Body of pancreas (tissue), 4 donors: ENCODE results near the gene CALCOCO1. TPM values are rescaled to one million over a fixed set of nuclear protein-coding genes. Genes with fewer than 3 reads are reported as not detected.
A peak's percentile ranks its signal among the peaks of the same experiment; 100 is the strongest.

ENCODE experiments used
- ATAC-seq: fragments of 150-250 bp; one replicate; pipeline ENCODE4 v1.9.1; 2016
- DNase-seq, 4 donors: peaks; one replicate each; pipeline ENCODE4 v3.0.0-alpha.2; 2019
- H3K27ac ChIP-seq, 4 donors: fragments of 200-600 bp; sonication (generic); 1 replicate in 3 of 4; 2 replicates in 1 of 4; pipeline versions ENCODE4 v1.5.1 to v1.6.1; 2016 to 2019; ENCODE audit warnings: mild to moderate bottlenecking in 1 of 4, mixed read lengths in 1 of 4, moderate library complexity in 1 of 4
- H3K27me3 ChIP-seq, 2 donors: fragments of 200-600 bp; sonication (generic); one replicate each; pipeline ENCODE4 v1.6.0; 2016; ENCODE audit warnings: mild to moderate bottlenecking in 1 of 2
- H3K36me3 ChIP-seq, 2 donors: fragments of 200-600 bp; sonication (generic); replicated peaks in 1 of 2; 2 replicates each; pipeline ENCODE4 v1.5.1; 2016; ENCODE audit warnings: low read depth in 2 of 2; ENCODE audit not compliant: insufficient read depth in 1 of 2
- H3K4me1 ChIP-seq: fragments of 200-600 bp; sonication (generic); one replicate; pipeline ENCODE4 v1.6.0; 2016
- H3K4me3 ChIP-seq, 2 donors: fragments of 200-600 bp; sonication (generic); 1 replicate in 1 of 2; 2 replicates in 1 of 2; pipeline ENCODE4 v1.5.1; 2016 to 2019
- H3K9me3 ChIP-seq, 3 donors: fragments of 200-600 bp; sonication (generic); 1 replicate in 2 of 3; 2 replicates in 1 of 3; pipeline ENCODE4 v1.5.1; 2016
- POLR2A ChIP-seq, 3 donors: fragments of 450-650 bp; IDR thresholded peaks; one replicate each; pipeline ENCODE4 v1.6.1; 2016; ENCODE audit warnings: antibody characterized with exemption in 3 of 3, mild to moderate bottlenecking in 2 of 3
- WGBS, 2 donors: methylation state at CpG; one replicate each; pipeline ENCODE4 v1.1.5; 2017; 5-methylcytosine and 5-hydroxymethylcytosine counted together
- intact Hi-C: fragments of 100-400 bp; cut with DNase I; formaldehyde crosslinking; loops from one replicate; pipeline ENCODE4 v1.15.1; 2023
- total RNA-seq, 2 donors: library from RNA; depleted of rRNA; stranded (reverse); fragments of >200 nt; gene quantifications; one replicate each; pipeline ENCODE4 v1.1.0, GENCODE V29; 2016
- TF ChIP-seq, protein P1 (sequence below), 7 experiments: fragments of 450-650 bp in 4 of 7; fragments of 200-600 bp in 3 of 7; sonication (generic) in 3 of 7; IDR thresholded peaks; one replicate each; pipeline ENCODE4 v1.5.1; 2016 to 2019; ENCODE audit warnings: antibody characterized with exemption in 7 of 7

The CALCOCO1 gene
- total RNA-seq, 2 donors from 2014 or later = 109 to 153 TPM

GRCh38 chr12:53709671-53710070 is 17.6 kb downstream of the CALCOCO1 start:
- no peak for ATAC-seq
- intact Hi-C loops = no loop called here
- H3K36me3 ChIP-seq = peaks cover 11 to 17% of the 10 kb centered on the region in 2 donors

DNA sequence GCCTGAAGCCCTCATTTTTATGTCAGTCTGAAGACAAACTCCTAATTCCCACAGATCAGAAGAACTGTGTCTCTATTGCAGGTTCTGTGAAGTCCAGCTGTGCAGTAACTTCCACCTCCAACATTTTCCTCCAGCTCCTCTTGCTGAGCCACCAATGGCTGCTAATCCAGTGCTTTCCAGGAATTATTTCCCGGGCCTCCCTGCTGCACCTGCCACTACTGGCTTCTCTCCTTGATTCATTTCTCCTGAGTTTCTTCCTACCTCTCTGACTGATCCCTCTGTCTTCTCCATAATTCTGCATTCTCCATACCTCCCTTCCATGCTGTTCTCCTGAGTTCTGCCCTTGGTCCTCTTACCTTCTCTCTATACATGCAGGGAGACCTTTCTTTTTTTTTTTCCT is 21.2 kb downstream of the CALCOCO1 start:
- H3K4me3 ChIP-seq = no peak overlapping the region
- TF ChIP-seq POLR2A (IDR thresholded peaks at IDR 0.05) = no peak
- TF ChIP-seq, protein P1, sequence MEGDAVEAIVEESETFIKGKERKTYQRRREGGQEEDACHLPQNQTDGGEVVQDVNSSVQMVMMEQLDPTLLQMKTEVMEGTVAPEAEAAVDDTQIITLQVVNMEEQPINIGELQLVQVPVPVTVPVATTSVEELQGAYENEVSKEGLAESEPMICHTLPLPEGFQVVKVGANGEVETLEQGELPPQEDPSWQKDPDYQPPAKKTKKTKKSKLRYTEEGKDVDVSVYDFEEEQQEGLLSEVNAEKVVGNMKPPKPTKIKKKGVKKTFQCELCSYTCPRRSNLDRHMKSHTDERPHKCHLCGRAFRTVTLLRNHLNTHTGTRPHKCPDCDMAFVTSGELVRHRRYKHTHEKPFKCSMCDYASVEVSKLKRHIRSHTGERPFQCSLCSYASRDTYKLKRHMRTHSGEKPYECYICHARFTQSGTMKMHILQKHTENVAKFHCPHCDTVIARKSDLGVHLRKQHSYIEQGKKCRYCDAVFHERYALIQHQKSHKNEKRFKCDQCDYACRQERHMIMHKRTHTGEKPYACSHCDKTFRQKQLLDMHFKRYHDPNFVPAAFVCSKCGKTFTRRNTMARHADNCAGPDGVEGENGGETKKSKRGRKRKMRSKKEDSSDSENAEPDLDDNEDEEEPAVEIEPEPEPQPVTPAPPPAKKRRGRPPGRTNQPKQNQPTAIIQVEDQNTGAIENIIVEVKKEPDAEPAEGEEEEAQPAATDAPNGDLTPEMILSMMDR (IDR thresholded peaks at IDR 0.05) = no peak
- H3K27ac ChIP-seq = no peak overlapping the region
- no peaks in the 10 kb centered on the region for H3K4me1 ChIP-seq
- intact Hi-C loops = no loop called here
- 62 to 83% methylated on average over 1 of the region's 1 CpG for WGBS, 2 donors
- H3K27me3 ChIP-seq = no peaks in the 10 kb centered on the region
- ATAC-seq = no peak
- no peaks in the 10 kb centered on the region for H3K9me3 ChIP-seq
- no peak for DNase-seq
- H3K36me3 ChIP-seq = no peaks in the 10 kb centered on the region

More at GRCh38 chr12:53709671-53710070, 17.6 kb downstream of the CALCOCO1 start:
- H3K4me3 ChIP-seq = no peak overlapping the region
- no peak overlapping the region for H3K27ac ChIP-seq
- WGBS, 2 donors = 13 to 20% methylated on average over 4 of the region's 4 CpGs
- no peaks in the 10 kb centered on the region for H3K4me1 ChIP-seq
- H3K27me3 ChIP-seq = no peaks in the 10 kb centered on the region
- no peaks in the 10 kb centered on the region for H3K9me3 ChIP-seq
- DNase-seq = no peak
- TF ChIP-seq, protein P1 (IDR thresholded peaks at IDR 0.05) = no peak
- no peak for TF ChIP-seq POLR2A (IDR thresholded peaks at IDR 0.05)

GRCh38 chr12:53703756-53704155 is 23.5 kb downstream of the CALCOCO1 start:
- intact Hi-C loops = loop anchor here (5.0 kb wide), 1 partner anchor 39 kb away; no protein-coding TSS in a partner anchor
- no peak for DNase-seq
- no peak for ATAC-seq

GRCh38 chr12:53701518-53702264 is 25.6 kb downstream of the CALCOCO1 start:
- DNase-seq (peak; percentile 80 to 87 (median 84)), ATAC-seq (peak; percentile 96)
- no peak overlapping the region for H3K4me3 ChIP-seq
- no peak overlapping the region for H3K27ac ChIP-seq
- H3K36me3 ChIP-seq = no peaks in the 10 kb centered on the region
- H3K9me3 ChIP-seq = no peaks in the 10 kb centered on the region
- TF ChIP-seq, protein P1 (IDR thresholded peaks at IDR 0.05) = peak; percentile 80 to 97 (median 94)
- TF ChIP-seq POLR2A (IDR thresholded peaks at IDR 0.05) = no peak
- intact Hi-C loops = loop anchor here (5.0 kb wide), 1 partner anchor 41 kb away; no protein-coding TSS in a partner anchor
- peaks cover 0 to 13% of the 10 kb centered on the region in 2 donors for H3K27me3 ChIP-seq
- H3K4me1 ChIP-seq = peaks cover 3% of the 10 kb centered on the region
- 1% methylated on average over 8 of the region's 8 CpGs for WGBS, 2 donors

More at GRCh38 chr12:53703756-53704155, 23.5 kb downstream of the CALCOCO1 start:
- TF ChIP-seq, protein P1 (IDR thresholded peaks at IDR 0.05) = no peak
- TF ChIP-seq POLR2A (IDR thresholded peaks at IDR 0.05) = no peak
- Histone ChIP-seq H3K4me3 (no peak overlapping the region), H3K4me1 (no peaks in the 10 kb centered on the region), H3K27ac (no peak overlapping the region), H3K9me3 (no peaks in the 10 kb centered on the region), H3K27me3 (no peaks in the 10 kb centered on the region), H3K36me3 (no peaks in the 10 kb centered on the region)
- WGBS, 2 donors = 63 to 65% methylated on average over 4 of the region's 4 CpGs
